Parathyroid adenoma (tissue), 2 donors: Measurements from ENCODE around the gene DCST1.

Experiments used
- H2AFZ ChIP-seq: fragments of 300-600 bp; sonication (generic); one replicate; pipeline ENCODE4 v1.7.0; 2017; ENCODE audit warnings: antibody characterized with exemption, mild to moderate bottlenecking
- H3K27ac ChIP-seq: fragments of 300-600 bp; sonication (generic); one replicate; pipeline ENCODE4 v1.7.0; 2017
- H3K27me3 ChIP-seq: fragments of 300-600 bp; sonication (generic); one replicate; pipeline ENCODE4 v1.7.0; 2017; ENCODE audit warnings: low read length; ENCODE audit not compliant: control insufficient read depth, insufficient read depth
- H3K36me3 ChIP-seq: fragments of 300-600 bp; sonication (generic); one replicate; pipeline ENCODE4 v1.7.0; 2017; ENCODE audit warnings: low read length; ENCODE audit not compliant: control insufficient read depth, insufficient read depth
- H3K4me1 ChIP-seq: fragments of 300-600 bp; sonication (generic); one replicate; pipeline ENCODE4 v1.7.0; 2017; ENCODE audit warnings: control low read depth
- H3K4me2 ChIP-seq: fragments of 300-600 bp; sonication (generic); one replicate; pipeline ENCODE4 v1.7.0; 2017; ENCODE audit warnings: low read length
- H3K4me3 ChIP-seq: fragments of 300-600 bp; sonication (generic); one replicate; pipeline ENCODE4 v1.7.0; 2017; ENCODE audit warnings: low read depth, low read length
- H3K79me2 ChIP-seq: fragments of 300-600 bp; sonication (generic); one replicate; pipeline ENCODE4 v1.7.0; 2017; ENCODE audit warnings: control low read depth
- H3K9ac ChIP-seq: fragments of 300-600 bp; sonication (generic); one replicate; pipeline ENCODE4 v1.7.0; 2017; ENCODE audit warnings: mild to moderate bottlenecking
- H3K9me3 ChIP-seq: fragments of 300-600 bp; sonication (generic); one replicate; pipeline ENCODE4 v1.7.0; 2017; ENCODE audit warnings: low read length; ENCODE audit not compliant: control insufficient read depth
- CTCF ChIP-seq: fragments of 300-600 bp; sonication (generic); IDR thresholded peaks from one replicate; pipeline ENCODE4 v1.7.0; 2017; ENCODE audit warnings: antibody characterized with exemption, mild to moderate bottlenecking
- donor health status: primary hyperparathyroidism.

Gene DCST1

DNA sequence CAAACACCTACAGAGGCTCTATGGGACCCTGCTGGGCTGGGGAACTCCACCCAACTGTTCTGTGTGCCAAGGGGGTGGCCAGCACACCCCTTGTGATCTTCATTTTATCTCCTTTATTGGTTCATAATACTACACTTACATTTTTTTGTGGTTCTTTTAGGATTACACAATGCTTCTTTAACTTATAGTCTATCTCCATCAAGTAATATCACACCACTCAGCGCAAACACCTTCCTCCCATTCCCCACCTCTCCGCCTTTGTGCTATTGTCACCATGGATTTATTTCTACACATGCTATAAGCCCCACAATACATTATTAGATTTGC is 61.0 kb downstream of the DCST1 start:
- Histone ChIP-seq H3K4me1 (peaks cover 8% of the 10 kb centered on the region), H3K79me2 (no peaks in the 10 kb centered on the region), H3K27me3 (no peaks in the 10 kb centered on the region), H3K9me3 (no peaks in the 10 kb centered on the region), H3K9ac (no peak overlapping the region), H2AFZ (peak overlapping the region; percentile 69), H3K4me3 (no peak overlapping the region), H3K4me2 (no peak overlapping the region), H3K27ac (no peak overlapping the region), H3K36me3 (no peaks in the 10 kb centered on the region)
- no peak for TF ChIP-seq CTCF

DNA sequence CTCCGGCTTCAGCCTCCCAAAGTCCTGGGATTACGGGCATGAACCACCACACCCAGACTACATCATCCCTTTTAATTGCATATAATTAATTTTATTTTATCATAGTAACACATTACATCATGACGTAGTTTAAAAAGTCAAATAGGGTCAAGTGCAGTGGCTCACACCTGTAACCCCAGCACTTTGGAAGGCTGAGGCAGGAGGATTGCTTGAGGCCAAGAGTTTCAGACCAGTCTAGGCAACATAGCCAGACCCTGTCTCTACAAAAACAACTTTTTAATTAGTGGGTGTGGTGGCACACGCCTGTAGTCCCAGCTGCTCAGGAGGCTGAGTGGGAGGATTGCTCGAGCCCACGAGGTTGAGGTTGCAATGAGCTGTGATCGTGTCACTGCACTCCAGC is 65.7 kb downstream of the DCST1 start:
- H3K4me1 ChIP-seq = peaks cover 5% of the 10 kb centered on the region
- H3K79me2 ChIP-seq = no peaks in the 10 kb centered on the region
- no peak overlapping the region for H3K4me3 ChIP-seq
- H3K27ac ChIP-seq = no peak overlapping the region
- no peaks in the 10 kb centered on the region for H3K9me3 ChIP-seq
- TF ChIP-seq CTCF = no peak
- H3K27me3 ChIP-seq = no peaks in the 10 kb centered on the region
- no peaks in the 10 kb centered on the region for H3K36me3 ChIP-seq
- H3K9ac ChIP-seq = no peak overlapping the region
- H3K4me2 ChIP-seq = no peak overlapping the region
- H2AFZ ChIP-seq = no peak overlapping the region
